Measurements from ENCODE around the gene EEF2K. TPM values are rescaled to one million over a fixed set of nuclear protein-coding genes. Genes with fewer than 3 reads are reported as not detected.

The EEF2K gene
- total and polyA plus RNA-seq, 2 of the 13 experiments (the other 11 are each of a cell fraction or from before 2014, with no cell fraction given): 22.0 to 23.8 TPM

DNA sequence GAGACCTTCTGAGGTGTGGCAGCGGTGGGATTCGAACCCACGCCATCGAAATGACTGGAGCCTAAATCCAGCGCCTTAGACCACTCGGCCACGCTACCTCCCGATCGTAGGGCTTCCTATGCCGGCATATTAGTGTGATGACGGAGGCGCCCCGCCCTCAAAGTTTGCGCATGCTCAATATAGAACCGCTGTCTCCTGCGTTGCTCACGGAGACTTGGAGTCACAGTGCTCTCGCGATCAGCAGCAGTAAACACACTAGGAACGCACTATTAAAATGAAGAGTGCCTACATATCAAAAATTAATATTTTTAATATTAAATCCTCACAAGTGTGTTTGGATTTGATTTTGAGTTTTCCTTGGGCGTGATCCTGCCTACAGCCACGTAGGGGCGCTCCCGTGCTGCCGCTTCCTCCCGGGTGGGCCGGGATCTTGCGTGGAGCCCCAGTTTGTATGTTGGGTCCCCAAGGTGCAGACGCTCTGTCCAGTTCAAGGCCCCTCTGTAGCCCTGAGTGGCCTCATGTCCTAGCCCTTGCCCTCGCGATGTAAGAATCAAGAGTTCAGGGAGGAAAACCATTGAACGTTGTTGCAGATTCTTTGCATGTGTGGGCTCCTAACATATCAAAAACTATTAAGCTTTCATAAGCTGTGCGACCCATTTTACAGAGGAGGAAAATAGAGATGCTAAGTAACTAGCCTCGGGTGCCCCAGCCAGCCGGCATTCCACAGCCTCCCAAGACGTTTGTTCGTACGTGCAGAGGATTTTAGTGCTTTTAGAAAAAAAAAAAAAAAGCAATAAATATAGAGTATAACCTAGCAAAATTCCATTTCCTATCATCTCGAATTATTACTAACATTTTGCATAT is 10.2 kb upstream of the EEF2K start (continued):
- TF ChIP-seq NCOR1 (IDR thresholded peaks at IDR 0.05; ENCODE audit: borderline replicate concordance, low read length) (peak; percentile 61; the same call in 1 of the 2 replicates), BORCS8-MEF2B (CRISPR knock-in tag; IDR thresholded peaks at IDR 0.05) (peak; percentile 87), ZNF670 (CRISPR knock-in tag; IDR thresholded peaks at IDR 0.05; ENCODE audit: borderline replicate concordance) (no peak), POGZ (CRISPR knock-in tag; IDR thresholded peaks at IDR 0.05) (0 out of 2 replicates have a peak, but pooled peaks have one; percentile 12), NFYB (CRISPR knock-in tag; IDR thresholded peaks at IDR 0.05) (peak; percentile 22), XRCC5 (optimal IDR thresholded peaks at IDR 0.05; ENCODE audit: low read length) (peak; percentile 93), CBX1 (IDR thresholded peaks at IDR 0.05; ENCODE audit: low read depth) (peak; percentile 65), ATF7-NPFF (CRISPR knock-in tag; IDR thresholded peaks at IDR 0.05; ENCODE audit: low read depth) (peak; percentile 75; the same call in 1 of the 2 replicates)
- TF ChIP-seq, protein P1, sequence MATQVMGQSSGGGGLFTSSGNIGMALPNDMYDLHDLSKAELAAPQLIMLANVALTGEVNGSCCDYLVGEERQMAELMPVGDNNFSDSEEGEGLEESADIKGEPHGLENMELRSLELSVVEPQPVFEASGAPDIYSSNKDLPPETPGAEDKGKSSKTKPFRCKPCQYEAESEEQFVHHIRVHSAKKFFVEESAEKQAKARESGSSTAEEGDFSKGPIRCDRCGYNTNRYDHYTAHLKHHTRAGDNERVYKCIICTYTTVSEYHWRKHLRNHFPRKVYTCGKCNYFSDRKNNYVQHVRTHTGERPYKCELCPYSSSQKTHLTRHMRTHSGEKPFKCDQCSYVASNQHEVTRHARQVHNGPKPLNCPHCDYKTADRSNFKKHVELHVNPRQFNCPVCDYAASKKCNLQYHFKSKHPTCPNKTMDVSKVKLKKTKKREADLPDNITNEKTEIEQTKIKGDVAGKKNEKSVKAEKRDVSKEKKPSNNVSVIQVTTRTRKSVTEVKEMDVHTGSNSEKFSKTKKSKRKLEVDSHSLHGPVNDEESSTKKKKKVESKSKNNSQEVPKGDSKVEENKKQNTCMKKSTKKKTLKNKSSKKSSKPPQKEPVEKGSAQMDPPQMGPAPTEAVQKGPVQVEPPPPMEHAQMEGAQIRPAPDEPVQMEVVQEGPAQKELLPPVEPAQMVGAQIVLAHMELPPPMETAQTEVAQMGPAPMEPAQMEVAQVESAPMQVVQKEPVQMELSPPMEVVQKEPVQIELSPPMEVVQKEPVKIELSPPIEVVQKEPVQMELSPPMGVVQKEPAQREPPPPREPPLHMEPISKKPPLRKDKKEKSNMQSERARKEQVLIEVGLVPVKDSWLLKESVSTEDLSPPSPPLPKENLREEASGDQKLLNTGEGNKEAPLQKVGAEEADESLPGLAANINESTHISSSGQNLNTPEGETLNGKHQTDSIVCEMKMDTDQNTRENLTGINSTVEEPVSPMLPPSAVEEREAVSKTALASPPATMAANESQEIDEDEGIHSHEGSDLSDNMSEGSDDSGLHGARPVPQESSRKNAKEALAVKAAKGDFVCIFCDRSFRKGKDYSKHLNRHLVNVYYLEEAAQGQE (IDR thresholded peaks at IDR 0.05; ENCODE audit: borderline replicate concordance in 1 of 2, low read depth in 1 of 2, low read length in 2 of 2): peak in 1 of 2 experiments; percentile 62; a peak in 1 of 4 replicates
- TF ChIP-seq, protein P2, sequence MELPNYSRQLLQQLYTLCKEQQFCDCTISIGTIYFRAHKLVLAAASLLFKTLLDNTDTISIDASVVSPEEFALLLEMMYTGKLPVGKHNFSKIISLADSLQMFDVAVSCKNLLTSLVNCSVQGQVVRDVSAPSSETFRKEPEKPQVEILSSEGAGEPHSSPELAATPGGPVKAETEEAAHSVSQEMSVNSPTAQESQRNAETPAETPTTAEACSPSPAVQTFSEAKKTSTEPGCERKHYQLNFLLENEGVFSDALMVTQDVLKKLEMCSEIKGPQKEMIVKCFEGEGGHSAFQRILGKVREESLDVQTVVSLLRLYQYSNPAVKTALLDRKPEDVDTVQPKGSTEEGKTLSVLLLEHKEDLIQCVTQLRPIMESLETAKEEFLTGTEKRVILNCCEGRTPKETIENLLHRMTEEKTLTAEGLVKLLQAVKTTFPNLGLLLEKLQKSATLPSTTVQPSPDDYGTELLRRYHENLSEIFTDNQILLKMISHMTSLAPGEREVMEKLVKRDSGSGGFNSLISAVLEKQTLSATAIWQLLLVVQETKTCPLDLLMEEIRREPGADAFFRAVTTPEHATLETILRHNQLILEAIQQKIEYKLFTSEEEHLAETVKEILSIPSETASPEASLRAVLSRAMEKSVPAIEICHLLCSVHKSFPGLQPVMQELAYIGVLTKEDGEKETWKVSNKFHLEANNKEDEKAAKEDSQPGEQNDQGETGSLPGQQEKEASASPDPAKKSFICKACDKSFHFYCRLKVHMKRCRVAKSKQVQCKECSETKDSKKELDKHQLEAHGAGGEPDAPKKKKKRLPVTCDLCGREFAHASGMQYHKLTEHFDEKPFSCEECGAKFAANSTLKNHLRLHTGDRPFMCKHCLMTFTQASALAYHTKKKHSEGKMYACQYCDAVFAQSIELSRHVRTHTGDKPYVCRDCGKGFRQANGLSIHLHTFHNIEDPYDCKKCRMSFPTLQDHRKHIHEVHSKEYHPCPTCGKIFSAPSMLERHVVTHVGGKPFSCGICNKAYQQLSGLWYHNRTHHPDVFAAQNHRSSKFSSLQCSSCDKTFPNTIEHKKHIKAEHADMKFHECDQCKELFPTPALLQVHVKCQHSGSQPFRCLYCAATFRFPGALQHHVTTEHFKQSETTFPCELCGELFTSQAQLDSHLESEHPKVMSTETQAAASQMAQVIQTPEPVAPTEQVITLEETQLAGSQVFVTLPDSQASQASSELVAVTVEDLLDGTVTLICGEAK (IDR thresholded peaks at IDR 0.05): no peak
- TF ChIP-seq, protein P2 (CRISPR knock-in tag; IDR thresholded peaks at IDR 0.05): peak; percentile 68; the same call in 1 of the 2 replicates

All from HepG2 (cell line).